Skeletal muscle tissue (tissue), 5 donors: ENCODE results near the gene OR56A1. TPM values are rescaled to one million over a fixed set of nuclear protein-coding genes. Genes with fewer than 3 reads are reported as not detected.

Experiments
- H3K27ac ChIP-seq: one replicate; pipeline ENCODE4 v1.7.0; 2013; ENCODE audit warnings: mild to moderate bottlenecking, low read depth, low read length, inconsistent platforms
- H3K27me3 ChIP-seq, 3 donors: one replicate each; pipeline ENCODE4 v1.7.0; 2013; ENCODE audit warnings: low read length in 3 of 3; ENCODE audit not compliant: control insufficient read depth in 3 of 3, insufficient read depth in 3 of 3
- H3K36me3 ChIP-seq, 3 donors: one replicate each; pipeline ENCODE4 v1.7.0; 2013; ENCODE audit warnings: low read length in 3 of 3; ENCODE audit not compliant: control insufficient read depth in 3 of 3, insufficient read depth in 3 of 3
- H3K4me1 ChIP-seq, 3 donors: one replicate each; pipeline ENCODE4 v1.7.0; 2013; ENCODE audit warnings: low read length in 3 of 3, mild to moderate bottlenecking in 3 of 3; ENCODE audit not compliant: control insufficient read depth in 3 of 3, insufficient read depth in 3 of 3
- H3K4me3 ChIP-seq, 3 donors: one replicate each; pipeline ENCODE4 v1.7.0; 2013; ENCODE audit warnings: low read length in 3 of 3
- H3K9ac ChIP-seq, 3 donors: one replicate each; pipeline ENCODE4 v1.7.0; 2013; ENCODE audit warnings: low read length in 3 of 3, mild to moderate bottlenecking in 3 of 3, moderate library complexity in 2 of 3, low read depth in 1 of 3
- H3K9me3 ChIP-seq, 3 donors: one replicate each; pipeline ENCODE4 v1.7.0; 2013; ENCODE audit warnings: low read length in 3 of 3; ENCODE audit not compliant: control insufficient read depth in 3 of 3
- small RNA-seq: library from RNA; depleted of rRNA; stranded (forward); fragments of <200 nt; gene quantifications from one replicate; pipeline ENCODE3, GENCODE V24; 2014
- total RNA-seq: library from RNA; depleted of rRNA; stranded (reverse); fragments of >200 nt; gene quantifications from one replicate; pipeline ENCODE4 v1.2.3, GENCODE V29; 2014
- donor health status: Osteomylitis.

OR56A1 gene
- total RNA-seq, 1 donor from 2014 or later = under 0.01 TPM

- Histone ChIP-seq H3K9ac (no peak overlapping the region), H3K27ac (no peak overlapping the region), H3K36me3 (no peaks in the 10 kb centered on the region), H3K4me3 (no peak overlapping the region), H3K4me1 (no peaks in the 10 kb centered on the region), H3K27me3 (peaks cover 0 to 5% (median 0%) of the 10 kb centered on the region in 3 donors), H3K9me3 (no peaks in the 10 kb centered on the region)
Observed at GRCh38 chr11:5992604-5993251, 37.8 kb downstream of the OR56A1 start.

- H3K27me3 ChIP-seq = peaks cover 0 to 5% (median 0%) of the 10 kb centered on the region in 3 donors
Observed at GRCh38 chr11:5992150-5992549, 38.4 kb downstream of the OR56A1 start.

DNA sequence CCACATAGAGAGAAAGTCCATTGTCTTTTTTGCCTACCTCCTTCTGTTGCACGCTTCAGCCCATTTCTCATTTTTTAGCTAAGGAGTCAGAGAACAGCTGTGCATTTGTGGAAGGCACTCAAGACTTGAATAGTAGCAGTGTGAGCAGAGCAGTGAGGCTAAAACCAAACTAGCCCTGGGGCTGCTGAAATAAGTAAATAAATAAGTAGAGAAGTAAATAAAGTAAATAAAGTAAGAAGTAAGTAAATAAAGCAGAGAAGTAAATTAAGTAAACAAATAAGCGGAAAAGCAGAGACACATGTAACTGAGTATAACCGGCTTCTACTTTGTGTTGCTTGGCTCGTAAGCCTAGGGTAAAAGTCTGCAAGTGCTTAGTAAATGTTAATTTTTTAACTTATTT, 41.4 kb downstream of the OR56A1 start:
- H3K27me3 ChIP-seq = peaks cover 0 to 5% (median 0%) of the 10 kb centered on the region in 3 donors
- no peak overlapping the region for H3K4me3 ChIP-seq
- no peak overlapping the region for H3K27ac ChIP-seq
- H3K4me1 ChIP-seq = no peaks in the 10 kb centered on the region
- no peak overlapping the region for H3K9ac ChIP-seq
- H3K36me3 ChIP-seq = no peaks in the 10 kb centered on the region
- no peaks in the 10 kb centered on the region for H3K9me3 ChIP-seq

More at GRCh38 chr11:5992150-5992549, 38.4 kb downstream of the OR56A1 start:
- Histone ChIP-seq H3K36me3 (no peaks in the 10 kb centered on the region), H3K4me1 (no peaks in the 10 kb centered on the region), H3K27ac (no peak overlapping the region), H3K4me3 (no peak overlapping the region), H3K9ac (no peak overlapping the region), H3K9me3 (no peaks in the 10 kb centered on the region)

GRCh38 chr11:5986885-5987284, 43.7 kb downstream of the OR56A1 start, which contains the start of gene OR52L1:
TSS of gene OR52L1 (minus strand) at chr11:5986985. CDS start at chr11:5986930, 55 bp downstream.
- peaks cover 0 to 10% (median 0%) of the 10 kb centered on the region in 3 donors for H3K27me3 ChIP-seq
- no peak within 1 kb of the TSS for H3K27ac ChIP-seq
- H3K9me3 ChIP-seq = no peaks in the 10 kb centered on the region
- no peaks in the 10 kb centered on the region for H3K36me3 ChIP-seq
- no peaks in the 10 kb centered on the region for H3K4me1 ChIP-seq
- no peak within 1 kb of the TSS for H3K9ac ChIP-seq
- H3K4me3 ChIP-seq = no peak within 1 kb of the TSS

GRCh38 chr11:5983443-5983842, 47.1 kb downstream of the OR56A1 start:
- Histone ChIP-seq H3K4me3 (no peak overlapping the region), H3K36me3 (no peaks in the 10 kb centered on the region), H3K27ac (no peak overlapping the region), H3K4me1 (no peaks in the 10 kb centered on the region), H3K9ac (no peak overlapping the region), H3K9me3 (peaks cover 0 to 5% (median 0%) of the 10 kb centered on the region in 3 donors), H3K27me3 (peaks cover 0 to 6% (median 0%) of the 10 kb centered on the region in 3 donors)

GRCh38 chr11:5973530-5973929, 57.0 kb downstream of the OR56A1 start:
- Histone ChIP-seq H3K4me3 (no peak overlapping the region), H3K9ac (no peak overlapping the region), H3K36me3 (no peaks in the 10 kb centered on the region), H3K27me3 (peaks cover 0 to 6% (median 0%) of the 10 kb centered on the region in 3 donors), H3K27ac (no peak overlapping the region), H3K9me3 (peaks cover 0 to 2% (median 0%) of the 10 kb centered on the region in 3 donors), H3K4me1 (no peaks in the 10 kb centered on the region)

Small RNAs within 50 kb of the gene (small RNA-seq; reads per million reads assigned to genes)
- gene RNA5SP329 = not detected

Other genes with a start within 250 kb of the OR56A1 start
- not detected for gene OR52N5, start 247.4 kb downstream of the OR56A1 start, total RNA-seq
- not detected for gene OR52N1, start 239.5 kb downstream of the OR56A1 start, total RNA-seq
- not detected for gene OR52N2, start 221.8 kb downstream of the OR56A1 start, total RNA-seq
- gene OR52E6, start 188.9 kb downstream of the OR56A1 start, total RNA-seq = not detected
- not detected for gene OR52E8, start 173.1 kb downstream of the OR56A1 start, total RNA-seq
- not detected for gene OR52E4, start 150.1 kb downstream of the OR56A1 start, total RNA-seq
- gene OR52E5, start 137.6 kb downstream of the OR56A1 start, total RNA-seq = not detected
- not detected for gene OR56A3, start 88.5 kb downstream of the OR56A1 start, total RNA-seq
- not detected for gene OR56A5, start 62.3 kb downstream of the OR56A1 start, total RNA-seq
- gene OR52L1, start 43.8 kb downstream of the OR56A1 start, total RNA-seq = not detected
- gene OR56A4, start 23.8 kb downstream of the OR56A1 start, total RNA-seq = not detected
- gene OR56B4, start 76.9 kb upstream of the OR56A1 start, total RNA-seq = not detected
- not detected for gene OR52B2, start 139.6 kb upstream of the OR56A1 start, total RNA-seq
- not detected for gene OR52W1, start 168.5 kb upstream of the OR56A1 start, total RNA-seq
- not detected for gene C11orf42, start 174.8 kb upstream of the OR56A1 start, total RNA-seq
- 8.9 TPM for gene FHIP1B, start 203.9 kb upstream of the OR56A1 start, total RNA-seq
- gene CNGA4, start 208.3 kb upstream of the OR56A1 start, total RNA-seq = not detected
- gene CCKBR, start 229.1 kb upstream of the OR56A1 start, total RNA-seq = not detected